NCI-H2227 treated with DMSO at 0.1 percent for 48 hours (cell line): ENCODE measurements around the gene GALE.
A peak's percentile ranks its signal among the peaks of the same experiment; 100 is the strongest.
"Not testable (repeated sequence)": the region's sequence is repeated elsewhere in the genome, so short reads cannot be mapped to it uniquely, and the experiment has no call there.

Experiments used
- DNase-seq: peaks from one replicate; lab custom pipeline; 2025; lab: John Stamatoyannopoulos, UW

Gene GALE

GRCh38 chr1:23800400-23801337 lies at the start of gene GALE:
Gene GALE (minus strand): TSS chr1:23800754. CDS start chr1:23799007, 1,747 bp downstream.
- peak; percentile 94 for DNase-seq

GRCh38 chr1:23848673-23849616 lies 48.4 kb upstream of the GALE start:
- no peak for DNase-seq

DNA sequence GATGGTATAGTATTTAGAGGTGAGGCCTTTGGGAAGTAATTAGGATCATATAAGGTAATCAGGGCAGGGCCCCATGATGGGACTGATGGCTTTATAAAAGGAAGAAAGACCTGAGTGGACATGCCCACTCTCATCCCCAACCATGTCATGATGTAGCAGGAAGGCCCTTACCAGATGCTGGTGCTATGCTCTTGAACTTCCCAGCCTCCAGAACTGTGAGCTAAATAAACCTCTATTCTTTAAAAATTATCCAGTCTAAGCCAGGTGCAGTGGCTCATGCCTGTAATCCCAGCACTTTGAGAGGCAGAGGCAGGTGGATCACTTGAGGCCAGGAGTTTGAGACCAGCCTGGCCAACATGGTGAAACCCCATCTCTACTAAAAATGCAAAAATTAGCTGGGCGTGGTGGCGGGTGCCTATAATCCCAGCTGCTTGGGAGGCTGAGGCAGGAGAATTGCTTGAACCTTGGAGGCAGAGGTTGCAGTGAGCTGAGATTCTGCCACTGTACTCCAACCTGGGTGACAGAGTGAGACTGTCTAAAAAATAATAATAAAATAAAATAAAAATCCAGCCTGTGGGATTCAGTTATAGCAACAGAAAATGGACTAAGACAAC lies 47.0 kb upstream of the GALE start:
- not testable (repeated sequence) for DNase-seq

DNA sequence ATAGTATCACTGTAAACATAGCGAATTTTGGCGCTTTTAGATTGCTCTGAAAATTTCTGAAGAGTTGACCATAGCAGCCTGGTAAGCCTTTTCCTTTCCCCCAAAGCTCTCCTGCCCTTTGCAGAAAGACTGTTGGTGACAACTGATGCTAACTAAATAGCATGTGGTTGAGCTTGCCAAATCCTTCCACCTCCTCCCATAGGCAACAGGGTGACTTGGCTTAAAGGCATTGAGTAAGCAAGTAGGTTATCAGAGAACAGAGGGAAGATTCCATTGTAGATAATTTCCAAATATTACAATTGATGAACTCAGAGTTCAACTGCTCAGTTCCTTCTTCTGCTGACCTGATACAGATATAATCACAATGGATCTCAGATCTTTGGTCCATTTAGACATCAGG lies 44.6 kb upstream of the GALE start:
- DNase-seq: no peak

- DNase-seq: no peak
Observed at GRCh38 chr1:23843644-23844043, 43.1 kb upstream of the GALE start.

GRCh38 chr1:23838401-23838866 lies 37.9 kb upstream of the GALE start:
- DNase-seq: peak; percentile 47

GRCh38 chr1:23837908-23838307 lies 37.4 kb upstream of the GALE start:
- DNase-seq: no peak

GRCh38 chr1:23836037-23836436 lies 35.5 kb upstream of the GALE start:
- DNase-seq: no peak

- DNase-seq: not testable (repeated sequence)
Observed at GRCh38 chr1:23834156-23834555, 33.6 kb upstream of the GALE start.

GRCh38 chr1:23827717-23828116 lies 27.2 kb upstream of the GALE start:
- no peak for DNase-seq

DNA sequence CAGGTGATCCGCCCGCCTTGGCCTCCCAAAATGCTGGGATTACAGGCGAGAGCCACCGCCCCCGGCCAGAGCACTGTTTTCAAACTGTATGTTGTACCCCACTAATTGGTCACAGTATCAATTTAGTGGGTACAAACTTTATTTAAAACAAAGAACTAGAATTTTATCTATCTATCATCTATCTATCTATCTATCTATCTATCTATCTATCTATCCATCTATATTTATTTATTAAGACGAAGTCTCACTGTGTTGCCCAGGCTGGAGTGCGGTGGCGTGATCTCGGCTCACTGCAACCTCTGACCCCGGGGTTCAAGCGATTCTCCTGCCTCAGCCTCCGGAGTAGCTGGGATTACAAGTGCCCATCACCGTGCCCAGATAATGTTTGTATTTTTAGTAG lies 26.0 kb upstream of the GALE start:
- DNase-seq: not testable (repeated sequence)

GRCh38 chr1:23825762-23826522 lies 25.4 kb upstream of the GALE start:
- DNase-seq: no peak

- peak; percentile 94 for DNase-seq
Observed at GRCh38 chr1:23825076-23825761, 24.7 kb upstream of the GALE start, which contains the start of gene HMGCL. Gene HMGCL (minus strand): TSS chr1:23825429. CDS start chr1:23825415, 14 bp downstream.

DNA sequence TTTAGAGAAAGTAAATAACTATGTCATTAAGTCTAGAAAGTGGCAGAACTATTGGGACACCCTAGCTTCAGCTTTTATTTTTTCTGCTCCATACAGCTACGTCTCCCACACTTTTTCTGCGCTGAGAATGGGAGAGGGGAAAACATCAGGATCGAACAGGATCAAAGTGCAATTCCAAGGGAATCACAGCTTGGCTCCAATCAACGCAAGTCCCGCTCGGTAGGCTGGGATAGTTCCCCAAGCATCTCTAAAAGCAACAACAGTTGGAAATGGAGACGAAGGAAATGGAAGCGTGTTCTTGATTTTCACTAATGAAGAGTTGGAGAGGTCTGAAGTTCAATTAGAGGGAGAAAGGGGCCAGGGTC lies 24.1 kb upstream of the GALE start:
- DNase-seq: no peak

GRCh38 chr1:23823767-23824166 lies 23.2 kb upstream of the GALE start:
- no peak for DNase-seq

GRCh38 chr1:23817633-23818032 lies 17.1 kb upstream of the GALE start:
- no peak for DNase-seq

DNA sequence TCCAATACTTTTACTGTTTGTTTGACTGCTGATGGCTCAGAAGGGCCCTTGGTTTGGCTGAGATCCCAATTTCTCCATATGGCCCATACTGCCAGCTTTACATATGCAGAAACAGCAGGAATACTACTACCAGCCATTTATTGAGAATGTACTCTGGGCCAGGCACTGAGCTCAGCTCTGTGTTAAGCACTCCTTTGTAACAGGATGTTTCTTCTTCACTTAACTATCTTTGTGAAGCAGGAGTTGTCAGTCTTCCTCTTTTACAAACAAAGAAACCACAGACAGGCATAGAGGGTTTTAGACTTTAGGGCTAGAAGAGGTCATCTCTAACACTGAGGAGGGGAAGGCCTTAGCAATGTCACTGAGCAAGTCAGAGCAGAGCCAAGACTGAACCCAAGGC lies 16.4 kb upstream of the GALE start:
- no peak for DNase-seq

- no peak for DNase-seq
Observed at GRCh38 chr1:23816361-23816760, 15.8 kb upstream of the GALE start.

DNA sequence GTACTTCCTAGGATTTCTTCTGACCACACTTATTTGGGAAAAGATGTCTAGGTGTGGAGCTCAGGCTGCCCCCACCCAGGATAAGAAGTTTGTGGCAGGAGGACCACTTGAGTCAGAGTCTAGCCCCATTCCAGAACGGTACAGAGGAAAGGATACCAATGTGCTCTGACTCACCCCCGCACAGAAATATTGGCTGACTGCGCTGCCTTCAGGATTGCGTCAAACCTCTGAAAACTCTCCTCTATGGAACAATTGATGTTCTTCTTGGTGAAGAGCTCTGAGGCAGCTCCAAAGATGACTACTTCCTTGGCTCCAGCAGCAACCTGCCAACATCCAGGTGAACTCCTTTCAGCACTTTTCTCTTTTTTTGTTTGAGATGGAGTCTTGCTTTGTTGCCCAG lies 13.5 kb upstream of the GALE start:
- DNase-seq: no peak

GRCh38 chr1:23810818-23811540 lies 10.4 kb upstream of the GALE start:
- DNase-seq: no peak
